Ovary (tissue), 3 donors: ENCODE results near the gene SLC6A1.

ENCODE experiments used
- EP300 ChIP-seq: sonication (generic); formaldehyde crosslinking; IDR thresholded peaks from one replicate; pipeline ENCODE4 v1.6.1; 2017; ENCODE audit warnings: antibody characterized with exemption
- POLR2A ChIP-seq: fragments of 450-650 bp; IDR thresholded peaks from one replicate; pipeline ENCODE4 v1.6.1; 2017; ENCODE audit warnings: antibody characterized with exemption, mild to moderate bottlenecking, moderate library complexity
- TF ChIP-seq, protein P1 (sequence below), 3 donors: fragments of 450-650 bp in 2 of 3; fragments of 200-600 bp in 1 of 3; IDR thresholded peaks; one replicate each; pipeline versions ENCODE4 v1.5.1 to v1.8.0; 2016 to 2022; ENCODE audit warnings: antibody characterized with exemption in 3 of 3, mild to moderate bottlenecking in 1 of 3
- donor health status: DM: no; HTN: no; CAD: no.

DNA sequence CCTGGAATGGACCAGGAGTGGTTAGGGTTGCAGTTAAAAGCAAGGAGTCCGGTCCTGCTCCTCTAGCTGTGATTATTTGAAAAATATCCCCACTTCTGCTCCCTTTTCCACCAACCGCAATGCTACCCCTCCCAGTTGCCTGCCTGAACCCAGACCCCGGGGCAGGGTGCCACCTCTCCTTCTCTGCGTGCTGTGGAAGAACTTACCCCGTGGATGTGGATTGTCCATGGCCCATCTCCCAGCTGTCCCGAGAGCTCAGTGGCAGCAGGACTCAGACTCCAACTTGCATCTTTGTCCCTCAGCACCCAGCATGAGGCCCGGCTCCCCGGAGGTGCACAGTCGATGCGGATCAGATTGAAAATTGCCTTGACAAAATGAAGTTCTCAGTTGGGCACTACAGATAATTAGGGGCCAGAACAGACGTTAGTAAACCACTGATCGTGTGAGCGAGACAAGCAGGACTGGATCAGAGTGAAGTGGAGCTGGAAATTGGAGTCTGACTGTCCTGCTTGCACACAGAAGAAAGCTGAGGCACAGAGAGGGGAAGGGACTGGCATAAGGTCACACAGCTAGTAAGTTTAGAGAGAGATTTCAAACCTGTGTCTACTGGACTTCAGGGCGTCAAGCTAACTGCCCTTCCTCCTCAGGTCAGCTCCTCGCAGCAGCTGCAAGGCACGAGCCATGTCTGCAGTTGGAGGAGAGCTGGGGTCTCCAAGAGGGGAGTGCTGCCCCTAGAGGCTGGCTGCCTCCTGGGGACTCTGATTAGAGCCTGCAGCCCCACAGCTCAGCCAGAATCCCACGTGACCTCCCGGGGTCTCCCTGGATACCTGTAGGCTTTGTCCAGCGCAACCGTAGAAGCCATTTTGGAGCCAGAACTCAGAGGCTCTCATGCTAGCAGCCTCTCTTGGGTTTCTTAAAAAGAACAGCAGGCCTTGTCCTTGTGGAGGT lies 14.7 kb downstream of the SLC6A1 start:
- TF ChIP-seq, protein P1, sequence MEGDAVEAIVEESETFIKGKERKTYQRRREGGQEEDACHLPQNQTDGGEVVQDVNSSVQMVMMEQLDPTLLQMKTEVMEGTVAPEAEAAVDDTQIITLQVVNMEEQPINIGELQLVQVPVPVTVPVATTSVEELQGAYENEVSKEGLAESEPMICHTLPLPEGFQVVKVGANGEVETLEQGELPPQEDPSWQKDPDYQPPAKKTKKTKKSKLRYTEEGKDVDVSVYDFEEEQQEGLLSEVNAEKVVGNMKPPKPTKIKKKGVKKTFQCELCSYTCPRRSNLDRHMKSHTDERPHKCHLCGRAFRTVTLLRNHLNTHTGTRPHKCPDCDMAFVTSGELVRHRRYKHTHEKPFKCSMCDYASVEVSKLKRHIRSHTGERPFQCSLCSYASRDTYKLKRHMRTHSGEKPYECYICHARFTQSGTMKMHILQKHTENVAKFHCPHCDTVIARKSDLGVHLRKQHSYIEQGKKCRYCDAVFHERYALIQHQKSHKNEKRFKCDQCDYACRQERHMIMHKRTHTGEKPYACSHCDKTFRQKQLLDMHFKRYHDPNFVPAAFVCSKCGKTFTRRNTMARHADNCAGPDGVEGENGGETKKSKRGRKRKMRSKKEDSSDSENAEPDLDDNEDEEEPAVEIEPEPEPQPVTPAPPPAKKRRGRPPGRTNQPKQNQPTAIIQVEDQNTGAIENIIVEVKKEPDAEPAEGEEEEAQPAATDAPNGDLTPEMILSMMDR (IDR thresholded peaks at IDR 0.05) = no peak
- TF ChIP-seq POLR2A (no peak), EP300 (no peak)
